ENCODE data around the gene USP2. TPM values are rescaled to one million over a fixed set of nuclear protein-coding genes. Genes with fewer than 3 reads are reported as not detected.

Gene USP2
- total and polyA plus RNA-seq, 2 of the 4 experiments (the other 2 are of a cell fraction) = 0.18 to 0.79 TPM

DNA sequence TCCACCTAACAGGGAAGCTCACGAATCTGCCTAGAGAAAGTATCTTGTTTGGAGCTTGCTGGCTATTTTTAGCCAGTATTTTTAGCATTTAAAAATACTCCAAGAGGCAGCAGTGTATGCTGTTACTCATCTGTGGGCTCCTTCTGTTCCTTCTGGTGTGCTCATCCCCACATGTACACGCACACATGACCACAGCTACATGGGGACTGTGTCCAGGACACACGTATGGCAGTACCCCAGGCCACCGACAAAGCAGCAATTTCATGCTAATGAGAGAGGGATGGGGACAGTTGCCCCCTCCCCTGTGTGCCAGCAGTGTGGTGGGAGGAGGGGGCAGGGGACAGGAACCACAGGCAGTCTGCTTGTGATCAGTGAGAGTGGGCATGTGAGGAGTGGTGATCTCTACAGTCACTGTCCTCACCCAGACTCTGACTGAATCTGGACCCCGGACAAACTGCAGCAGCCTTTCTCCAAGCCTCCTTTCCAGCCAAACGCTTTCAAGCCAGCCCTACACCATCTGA lies 16.4 kb downstream of the USP2 start:
- no peak overlapping the region for H3K9ac ChIP-seq (ENCODE audit: low read depth, low read length)
- no peak overlapping the region for H3K14ac ChIP-seq (replicated peaks; ENCODE audit: low read depth, low read length)
- no peaks in the 10 kb centered on the region for H3K27me3 ChIP-seq (ENCODE audit: control insufficient read depth, insufficient read depth, low read length)
- BruUV-seq (replicated peaks) = no TSS peak
- peak overlapping the region; percentile 77 for H2AFZ ChIP-seq (replicated peaks; ENCODE audit: low read length, poor library complexity)
- peak overlapping the region; percentile 72 for H2AK5ac ChIP-seq (ENCODE audit: low read depth, low read length)
- ChIA-PET POLR2A (ENCODE audit: unreplicated experiment) (no interaction called here), CTCF (interaction anchor here (0.6 to 1.7 kb wide), 4 partner anchors 9 to 27 kb away, joined by 3 to 11 read pairs (median 3); partner anchors contain the start of gene C1QTNF5)
- intact Hi-C loops (cut with micrococcal nuclease) = loop anchor here (10.0 kb wide), 1 partner anchor 360 kb away; the partner anchor contains the start of gene NECTIN1
- no peak overlapping the region for H3K23ac ChIP-seq (ENCODE audit: low read depth, low read length)
- no peak overlapping the region for H2BK120ac ChIP-seq (ENCODE audit: low read depth, low read length)
- no peak overlapping the region for H3K18ac ChIP-seq (ENCODE audit: low read depth, low read length)
- in situ Hi-C loops (cut with MboI; ENCODE audit: low sequenced_read_pairs) = loop anchor here (25.0 kb wide), 1 partner anchor 747 kb away; no protein-coding TSS in a partner anchor
- ATAC-seq (ENCODE audit: low read depth) (no peak), DNase-seq (peak; percentile 56)
- H3K27ac ChIP-seq (ENCODE audit: insufficient read depth, low read length) = no peak overlapping the region
- peaks cover 0 to 9% of the 10 kb centered on the region in 2 experiments; a peak in 1 of 4 replicates for H3K79me1 ChIP-seq (ENCODE audit: low read depth in 1 of 2, low read length in 2 of 2)
- H4K91ac ChIP-seq (ENCODE audit: insufficient read depth, low read depth, low read length) = 0 out of 2 replicates have a peak overlapping the region, but pooled peaks have one; percentile 9
- peak overlapping the region; percentile 49 for H3K4ac ChIP-seq (ENCODE audit: low read depth, low read length)
- H2BK15ac ChIP-seq (ENCODE audit: low read depth, low read length) = 0 out of 3 replicates have a peak overlapping the region, but pooled peaks have one; percentile 68
- H3K4me1 ChIP-seq (ENCODE audit: control insufficient read depth, insufficient read depth, low read length) = peaks cover 34% of the 10 kb centered on the region
- no peak for TF ChIP-seq RAD21 (IDR thresholded peaks at IDR 0.05; ENCODE audit: low read length)
- no peak for TF ChIP-seq RCOR1 (IDR thresholded peaks at IDR 0.05; ENCODE audit: insufficient replicate concordance, low read length)
- TF ChIP-seq MXI1 (IDR thresholded peaks at IDR 0.05; ENCODE audit: borderline replicate concordance, low read depth, low read length) = no peak
- TF ChIP-seq RFX5 (IDR thresholded peaks at IDR 0.05; ENCODE audit: low read depth, low read length) = no peak
- no peak for TF ChIP-seq SMC3 (IDR thresholded peaks at IDR 0.05; ENCODE audit: low read depth, low read length)
- TF ChIP-seq, protein P1, sequence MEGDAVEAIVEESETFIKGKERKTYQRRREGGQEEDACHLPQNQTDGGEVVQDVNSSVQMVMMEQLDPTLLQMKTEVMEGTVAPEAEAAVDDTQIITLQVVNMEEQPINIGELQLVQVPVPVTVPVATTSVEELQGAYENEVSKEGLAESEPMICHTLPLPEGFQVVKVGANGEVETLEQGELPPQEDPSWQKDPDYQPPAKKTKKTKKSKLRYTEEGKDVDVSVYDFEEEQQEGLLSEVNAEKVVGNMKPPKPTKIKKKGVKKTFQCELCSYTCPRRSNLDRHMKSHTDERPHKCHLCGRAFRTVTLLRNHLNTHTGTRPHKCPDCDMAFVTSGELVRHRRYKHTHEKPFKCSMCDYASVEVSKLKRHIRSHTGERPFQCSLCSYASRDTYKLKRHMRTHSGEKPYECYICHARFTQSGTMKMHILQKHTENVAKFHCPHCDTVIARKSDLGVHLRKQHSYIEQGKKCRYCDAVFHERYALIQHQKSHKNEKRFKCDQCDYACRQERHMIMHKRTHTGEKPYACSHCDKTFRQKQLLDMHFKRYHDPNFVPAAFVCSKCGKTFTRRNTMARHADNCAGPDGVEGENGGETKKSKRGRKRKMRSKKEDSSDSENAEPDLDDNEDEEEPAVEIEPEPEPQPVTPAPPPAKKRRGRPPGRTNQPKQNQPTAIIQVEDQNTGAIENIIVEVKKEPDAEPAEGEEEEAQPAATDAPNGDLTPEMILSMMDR (conservative IDR thresholded peaks at IDR 0.05; ENCODE audit: low read depth, low read length) = no peak
- TF ChIP-seq BHLHE40 (IDR thresholded peaks at IDR 0.05; ENCODE audit: low read depth, low read length) = no peak
- TF ChIP-seq POLR2A (IDR thresholded peaks at IDR 0.05; ENCODE audit: low read depth, low read length) = no peak
- no peak for TF ChIP-seq USF2 (IDR thresholded peaks at IDR 0.05; ENCODE audit: low read depth, low read length)
- TF ChIP-seq CEBPB (IDR thresholded peaks at IDR 0.05; ENCODE audit: low read depth, low read length) = no peak
- H3K9me1 ChIP-seq (ENCODE audit: insufficient read depth, low read length) = peaks cover 37% of the 10 kb centered on the region
- H3K4me2 ChIP-seq (ENCODE audit: low read depth, low read length) = no peak overlapping the region
- peak overlapping the region; percentile 30 for H2BK20ac ChIP-seq (ENCODE audit: low read depth, low read length)
- H3K9me3 ChIP-seq (ENCODE audit: control insufficient read depth, insufficient read depth, low read length) = no peaks in the 10 kb centered on the region
- H4K5ac ChIP-seq (ENCODE audit: low read depth, low read length) = no peak overlapping the region
- peaks cover 12% of the 10 kb centered on the region for H4K20me1 ChIP-seq (ENCODE audit: insufficient read depth, low read length)
- H3K56ac ChIP-seq (ENCODE audit: extremely low read depth, insufficient read depth, low read length) = no peak overlapping the region
- H3K36me3 ChIP-seq (ENCODE audit: control insufficient read depth, insufficient read depth, low read length) = no peaks in the 10 kb centered on the region
- WGBS, 2 experiments (ENCODE audit: extremely low coverage in 2 of 2, insufficient read length in 1 of 2) = 67% methylated on average over 1 of the region's 6 CpGs; no CpG with 5 or more reads in 1 of the 2 experiments
- no peak overlapping the region for H3K4me3 ChIP-seq (ENCODE audit: insufficient read depth, low read depth, low read length)
- no peak overlapping the region for H2BK5ac ChIP-seq (ENCODE audit: low read depth, low read length, poor library complexity, severe bottlenecking)
- H4K8ac ChIP-seq (ENCODE audit: low read depth in 2 of 2, low read length in 2 of 2) = peak overlapping the region in 1 of 2 experiments; percentile 61; a peak in 1 of 4 replicates
- dilution Hi-C loops (cut with HindIII; ENCODE audit: low sequenced_read_pairs, unreplicated experiment) = no loop called here
- H2AK9ac ChIP-seq (replicated peaks; ENCODE audit: low read depth, low read length, poor library complexity) = peak overlapping the region; percentile 28

All from IMR-90 (cell line).